CD4-positive, alpha-beta T cell treated with Interleukin-6 for 4 hours (primary cell): ENCODE measurements around the gene ING2.
"Not testable (repeated sequence)": the region's sequence is repeated elsewhere in the genome, so short reads cannot be mapped to it uniquely, and the experiment has no call there.

Experiments used
- DNase-seq: peaks from one replicate; pipeline ENCODE4 v3.0.0-alpha.2; 2020; ENCODE audit warnings: mixed read lengths

Gene ING2

GRCh38 chr4:183504930-183505610, at the start of gene ING2:
ING2 (plus strand) TSS chr4:183505058; CDS start chr4:183505196, 138 bp downstream.
- DNase-seq, result peak; percentile 89

DNA sequence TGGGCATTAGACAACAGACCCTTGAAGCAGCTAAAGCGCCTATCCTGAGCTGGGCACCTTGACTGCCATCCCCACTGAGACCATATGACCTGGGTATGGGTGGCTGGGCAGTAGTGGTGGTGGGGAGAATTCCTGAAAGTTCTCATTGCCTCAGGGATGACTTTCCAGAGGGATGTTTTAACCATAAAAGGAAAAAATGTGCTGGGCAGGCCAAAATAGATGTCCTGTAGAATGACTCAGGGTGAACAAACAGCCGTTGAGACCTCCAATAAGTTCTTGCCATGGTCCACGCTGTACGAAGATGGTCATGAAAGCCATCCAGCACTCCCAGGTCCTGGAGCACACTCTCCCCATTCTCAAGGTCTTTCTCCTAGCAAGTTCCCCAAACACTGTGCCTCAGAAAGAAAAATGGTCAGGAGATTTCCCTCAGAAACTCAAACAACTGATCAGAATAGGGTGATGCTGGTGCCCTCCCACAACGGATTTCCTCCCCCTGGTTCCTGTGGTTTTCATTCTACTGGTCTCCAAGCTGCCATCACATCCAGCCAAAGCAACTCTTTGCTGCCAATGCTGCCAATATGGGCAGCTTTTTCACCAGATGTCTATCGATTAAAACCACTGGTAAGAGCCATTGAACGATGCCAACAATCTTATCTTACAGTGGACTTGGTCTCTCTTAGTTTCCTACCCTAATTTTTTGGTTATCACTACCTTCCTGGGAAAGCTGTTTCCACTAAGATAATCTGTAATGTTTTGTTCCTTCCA, 49.2 kb upstream of the ING2 start:
- no peak for DNase-seq

DNA sequence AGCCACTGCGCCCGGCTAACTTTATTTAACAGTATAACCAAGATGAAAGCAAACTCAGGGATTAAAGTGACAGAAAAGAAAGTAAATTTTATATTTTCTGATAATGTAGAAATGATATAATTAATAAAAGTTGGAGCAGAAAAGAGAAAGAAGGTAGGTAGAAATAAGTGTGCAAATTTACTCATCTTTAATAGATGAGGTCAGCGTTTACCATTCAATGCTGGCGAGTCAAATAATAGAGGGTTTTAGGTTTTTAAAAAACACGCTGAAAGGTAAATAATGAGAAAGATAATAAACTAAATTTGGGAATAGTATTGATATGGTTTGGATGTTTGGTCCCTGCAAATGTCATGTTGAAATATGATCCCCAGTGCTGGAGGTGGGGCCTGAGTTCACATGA, 46.9 kb upstream of the ING2 start:
- no peak for DNase-seq

GRCh38 chr4:183463903-183464619, 40.8 kb upstream of the ING2 start:
- DNase-seq, result not testable (repeated sequence)

GRCh38 chr4:183465879-183466278, 39.0 kb upstream of the ING2 start:
- not testable (repeated sequence) for DNase-seq

DNA sequence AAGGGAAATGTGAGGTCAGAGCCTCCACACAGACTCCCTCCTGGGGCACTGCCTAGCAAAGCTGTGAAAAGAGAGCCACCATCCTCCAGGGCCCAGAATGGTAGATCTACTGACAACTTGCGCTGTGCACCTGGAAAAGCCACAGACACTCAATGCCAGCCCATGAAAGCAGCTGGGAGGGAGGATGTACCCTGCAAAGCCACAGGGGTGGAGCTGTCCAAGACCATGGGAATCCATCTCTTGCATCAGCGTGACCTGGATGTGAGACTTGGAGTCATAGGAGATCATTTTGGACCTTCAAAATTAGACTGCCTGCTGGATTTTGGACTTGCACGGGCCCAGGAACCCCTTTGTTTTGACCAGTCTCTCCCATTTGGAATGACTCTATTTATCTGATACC, 37.6 kb upstream of the ING2 start:
- no peak for DNase-seq

DNA sequence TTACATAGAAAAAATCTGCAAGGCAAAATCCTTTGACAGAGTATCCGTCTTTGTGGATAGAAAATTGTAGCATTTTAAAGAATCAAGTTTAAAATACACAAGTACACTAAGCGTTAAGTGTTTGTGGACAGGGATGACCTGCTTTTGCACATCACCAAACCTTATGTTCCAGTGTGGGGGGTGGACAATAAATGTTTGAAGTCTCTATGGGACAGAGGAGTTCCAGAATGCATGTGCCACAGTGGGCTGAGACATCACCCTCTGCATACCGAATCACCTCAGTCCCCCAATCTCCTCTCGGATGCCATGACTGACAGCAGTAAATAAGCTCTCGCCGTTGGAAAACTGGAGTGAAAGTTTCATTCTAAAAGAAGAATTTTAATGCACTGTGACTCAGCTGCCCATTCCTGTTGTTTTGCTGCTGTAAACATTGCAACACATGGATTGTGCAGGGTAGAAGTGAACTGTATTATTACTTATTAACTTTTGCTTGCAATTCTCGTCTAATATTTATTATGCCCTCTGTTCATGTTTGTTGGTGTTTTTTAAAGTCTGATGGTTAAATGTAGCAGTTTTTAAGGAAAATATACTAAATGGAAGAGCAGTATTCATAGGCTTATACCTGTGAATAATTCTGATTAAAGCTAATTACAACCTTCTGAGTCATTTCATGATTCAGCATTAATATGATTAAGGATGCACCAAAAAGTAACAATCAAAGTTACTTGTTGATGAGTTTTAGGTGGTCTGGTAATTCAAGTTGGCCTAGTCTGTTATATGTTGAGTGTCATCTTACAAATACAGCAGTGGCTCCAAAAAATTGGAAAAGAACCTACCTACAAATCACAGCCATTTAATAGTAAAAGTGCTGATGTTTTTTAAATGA, 36.4 kb upstream of the ING2 start:
- no peak for DNase-seq

DNA sequence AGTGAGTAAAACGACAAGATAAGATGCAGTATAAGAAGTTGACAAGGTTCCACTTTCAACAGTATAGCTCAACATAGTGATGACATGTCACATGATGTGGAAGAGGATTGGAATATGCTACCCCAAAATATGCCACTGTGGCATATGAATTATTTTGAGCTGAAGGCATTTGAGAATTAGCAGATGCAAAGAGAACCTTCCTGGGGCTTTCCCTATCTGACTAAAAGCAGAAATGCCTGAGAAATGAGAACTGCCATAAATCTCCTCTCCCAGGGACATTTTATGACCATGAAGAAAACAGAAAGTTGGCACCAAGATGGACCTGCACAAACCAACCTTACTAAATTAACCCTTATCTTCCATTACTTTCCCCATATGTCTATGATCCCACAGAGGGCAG, 35.6 kb upstream of the ING2 start:
- no peak for DNase-seq

- DNase-seq, result no peak
Observed at GRCh38 chr4:183469936-183470335, 34.9 kb upstream of the ING2 start.

GRCh38 chr4:183470821-183471220, 34.0 kb upstream of the ING2 start:
- no peak for DNase-seq

DNA sequence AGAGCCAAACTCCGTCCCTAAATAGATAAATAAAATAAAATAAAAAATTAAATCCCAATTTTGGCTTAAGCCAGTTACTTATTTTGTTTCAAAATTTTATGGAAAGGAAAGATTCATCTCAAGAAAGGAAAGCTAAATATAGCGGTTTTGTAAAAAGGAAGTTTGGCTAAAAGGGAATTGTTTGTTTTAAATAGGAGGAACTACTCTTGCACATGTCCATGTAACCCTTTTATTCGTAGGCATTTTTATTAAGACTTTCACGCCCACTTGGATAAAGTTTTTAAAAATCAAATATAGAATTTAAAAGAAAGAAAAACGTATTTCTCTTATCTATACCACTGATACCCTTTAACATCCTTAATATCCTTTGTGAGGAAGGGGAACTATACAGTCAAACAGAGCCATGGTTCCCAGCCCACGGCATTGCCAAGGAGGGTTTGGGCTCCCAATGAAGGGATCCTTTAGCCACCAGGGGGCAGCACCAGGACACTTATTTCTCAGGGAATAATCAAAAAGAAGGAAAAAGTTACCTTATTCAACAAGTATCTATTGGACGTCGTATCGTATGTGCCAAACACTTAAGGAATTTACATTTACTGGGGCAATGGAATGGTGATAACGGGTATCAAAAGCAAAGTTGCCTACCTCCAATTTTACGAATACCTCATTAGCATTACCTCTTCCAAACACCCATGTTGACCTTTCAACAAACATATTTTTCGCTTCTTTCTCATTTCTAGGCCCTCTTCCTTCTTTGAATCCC, 32.7 kb upstream of the ING2 start:
- peak; percentile 90 for DNase-seq

DNA sequence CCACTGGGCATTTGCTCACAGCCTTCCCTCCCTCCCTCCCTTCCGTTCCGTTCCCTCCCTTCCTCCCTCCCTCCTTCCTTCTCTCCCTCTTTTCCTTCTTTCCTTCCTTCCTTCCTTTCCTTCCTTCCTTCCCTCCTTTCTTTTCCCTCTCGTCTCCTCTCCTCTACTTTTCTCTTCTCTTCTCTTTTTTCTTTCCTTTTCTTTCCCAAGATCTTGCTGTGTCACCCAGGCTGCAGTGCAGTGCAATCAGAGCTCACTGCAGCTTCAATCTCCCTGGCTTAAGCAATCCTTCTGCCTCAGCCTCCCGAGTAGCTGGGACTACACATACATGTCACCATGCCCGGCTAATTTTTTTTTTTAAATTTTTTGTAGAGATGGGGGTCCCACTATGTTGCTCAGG, 26.7 kb upstream of the ING2 start:
- DNase-seq, result no peak

GRCh38 chr4:183478926-183479325, 25.9 kb upstream of the ING2 start:
- no peak for DNase-seq

DNA sequence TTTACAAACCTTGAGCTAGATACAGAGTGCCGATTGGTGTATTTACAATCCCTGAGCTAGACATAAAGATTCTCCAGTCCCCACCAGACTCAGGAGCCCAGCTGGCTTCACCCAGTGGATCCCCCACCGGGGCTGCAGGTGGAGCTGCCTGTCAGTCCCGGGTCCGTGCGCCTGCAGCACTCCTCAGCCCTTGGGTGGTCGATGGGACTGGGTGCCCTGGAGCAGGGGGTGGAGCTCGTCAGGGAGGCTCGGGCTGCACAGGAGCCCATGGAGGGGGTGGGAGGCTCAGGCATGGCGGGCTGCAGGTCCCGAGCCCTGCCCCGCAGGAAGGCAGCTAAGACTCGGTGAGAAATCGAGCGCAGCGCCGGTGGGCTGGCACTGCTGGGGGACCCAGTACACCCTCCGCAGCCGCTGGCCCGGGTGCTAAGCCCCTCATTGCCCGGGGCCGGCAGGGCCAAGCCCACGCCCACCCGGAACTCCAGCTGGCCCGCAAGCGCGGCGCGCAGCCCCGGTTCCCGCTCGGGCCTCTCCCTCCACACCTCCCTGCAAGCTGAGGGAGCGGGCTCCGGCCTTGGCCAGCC, 22.3 kb upstream of the ING2 start:
- DNase-seq, result not testable (repeated sequence)

- DNase-seq, result no peak
Observed at GRCh38 chr4:183483997-183484396, 20.9 kb upstream of the ING2 start.

DNA sequence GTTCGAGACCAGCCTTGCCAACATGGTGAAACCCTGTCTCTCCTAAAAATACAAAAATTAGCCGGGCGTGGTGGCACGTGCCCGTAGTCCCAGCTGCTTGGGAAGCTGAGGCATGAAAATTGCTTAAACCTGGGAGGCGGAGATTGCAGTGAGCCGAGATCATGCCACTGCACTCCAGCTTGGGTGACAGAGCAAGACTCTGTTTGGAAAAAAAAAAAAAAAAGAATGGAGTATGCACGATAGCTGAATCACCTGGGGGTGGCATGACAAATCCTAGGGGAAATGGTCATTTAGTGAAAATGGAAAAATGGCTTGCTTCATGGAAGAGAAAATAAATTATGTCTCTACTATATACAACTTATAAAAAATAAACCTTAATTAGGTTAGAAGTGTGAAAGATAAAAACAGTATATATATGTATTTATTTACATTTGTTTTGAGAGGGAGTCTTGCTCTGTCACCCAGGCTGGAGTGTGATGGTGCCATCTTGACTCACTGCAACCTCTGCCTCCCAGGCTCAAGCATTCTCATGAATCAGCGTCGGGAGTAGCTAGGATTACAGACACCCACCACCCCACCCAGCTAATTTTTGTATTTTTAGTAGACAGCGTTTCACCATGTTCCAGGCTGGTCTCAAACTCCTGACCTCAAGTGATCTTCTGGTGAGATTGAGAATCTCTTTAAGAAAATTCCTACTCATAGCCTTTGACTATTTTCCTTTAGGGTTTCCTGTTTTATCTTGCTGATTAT, 19.3 kb upstream of the ING2 start:
- no peak for DNase-seq

DNA sequence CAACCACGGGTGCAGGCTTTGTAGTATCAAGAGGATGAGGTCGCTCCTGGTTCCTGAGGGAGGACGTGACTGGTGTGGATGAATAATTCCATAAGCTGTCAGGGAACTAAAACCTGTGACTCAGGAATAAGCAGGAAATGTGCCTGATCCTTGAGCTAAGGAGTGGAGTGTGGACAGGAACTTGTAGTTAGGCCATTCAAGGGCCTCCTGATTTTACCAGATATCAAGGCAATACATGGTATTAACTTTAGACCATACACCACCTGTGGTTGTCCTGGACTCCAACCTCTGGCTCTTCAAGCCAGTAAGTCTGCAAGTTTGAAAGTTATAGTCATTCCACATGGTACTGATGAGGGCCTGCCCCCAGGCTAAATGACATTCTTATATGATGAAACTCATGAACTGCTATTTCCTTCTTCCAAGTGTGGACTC, 12.1 kb upstream of the ING2 start:
- no peak for DNase-seq

GRCh38 chr4:183493246-183493645, 11.6 kb upstream of the ING2 start:
- no peak for DNase-seq

GRCh38 chr4:183495184-183495583, 9.7 kb upstream of the ING2 start:
- DNase-seq, result no peak

DNA sequence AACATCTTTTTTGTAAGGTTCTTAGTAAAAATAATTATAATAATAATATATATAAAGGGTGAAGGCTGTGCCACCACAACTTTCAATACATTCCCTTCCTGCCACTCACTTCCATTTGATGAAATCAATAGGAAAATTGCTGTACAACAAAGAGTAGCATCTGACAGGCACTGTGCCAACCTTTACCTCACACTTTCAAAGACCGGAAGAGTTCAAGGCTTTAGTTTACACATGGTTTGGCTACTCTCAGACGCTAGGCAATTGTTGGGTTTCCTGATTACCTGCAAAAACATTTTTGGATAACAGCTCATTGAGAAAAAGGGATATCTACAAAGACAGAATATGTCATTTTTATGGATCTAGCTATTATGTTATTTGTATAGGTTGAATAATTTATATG, 5.5 kb upstream of the ING2 start:
- DNase-seq, result peak; percentile 37

GRCh38 chr4:183499801-183500200, 5.1 kb upstream of the ING2 start:
- DNase-seq, result no peak
